ENCODE data around the gene IL1R2.

The IL1R2 gene

DNA sequence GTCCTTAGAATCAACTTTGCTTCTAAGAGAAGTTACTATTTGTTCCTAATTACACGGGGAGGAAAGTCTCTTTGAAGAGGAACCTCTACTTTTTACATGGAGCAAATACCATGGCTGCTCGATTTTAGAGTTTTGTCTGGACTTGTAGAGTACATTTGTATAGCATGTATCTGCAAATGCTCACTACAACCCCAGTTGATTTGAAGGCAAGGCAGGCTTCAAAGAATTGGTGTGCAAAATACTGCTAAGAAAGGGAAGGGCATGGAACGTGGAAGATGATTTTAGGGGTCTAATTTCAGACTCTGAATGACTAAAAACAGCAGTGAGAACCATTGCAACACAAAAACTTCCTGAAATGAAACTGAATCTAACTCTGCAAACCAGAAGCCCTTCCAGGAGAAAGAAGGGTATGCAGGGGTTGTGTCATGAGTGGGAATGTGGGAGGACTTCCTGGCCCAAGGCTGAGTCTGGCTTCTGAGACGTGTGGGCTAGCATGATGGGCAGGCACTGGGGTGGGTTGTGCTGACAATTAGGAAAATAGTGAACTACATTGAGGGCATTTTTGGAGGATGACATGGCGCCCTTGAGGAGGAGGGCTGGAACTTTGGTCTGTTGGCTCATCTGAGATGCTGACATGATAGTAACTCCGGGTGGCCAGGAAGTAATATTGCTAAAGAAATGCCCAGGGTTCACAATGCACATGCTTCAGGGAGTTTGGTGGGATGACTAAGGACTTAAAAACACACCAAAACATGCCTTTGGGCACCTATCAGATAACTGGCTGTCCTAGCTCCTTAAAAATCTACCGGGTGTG, 18.9 kb upstream of the IL1R2 start:
- no peak for TF ChIP-seq CTCF (IDR thresholded peaks at IDR 0.05; ENCODE audit: borderline replicate concordance, control extremely low read depth, extremely low read depth, insufficient read depth, missing control alignments)
- DNase-seq (ENCODE audit: low spot score) = no peak
- in situ Hi-C loops (cut with MboI; ENCODE audit: low sequenced_read_pairs, unreplicated experiment) = no loop called here

- in situ Hi-C loops (cut with MboI; ENCODE audit: low sequenced_read_pairs, unreplicated experiment) = no loop called here
- TF ChIP-seq CTCF (IDR thresholded peaks at IDR 0.05; ENCODE audit: borderline replicate concordance, control extremely low read depth, extremely low read depth, insufficient read depth, missing control alignments) = no peak
- no peak for DNase-seq (ENCODE audit: low spot score)
Measured at GRCh38 chr2:101974663-101975062, 17.1 kb upstream of the IL1R2 start.

DNA sequence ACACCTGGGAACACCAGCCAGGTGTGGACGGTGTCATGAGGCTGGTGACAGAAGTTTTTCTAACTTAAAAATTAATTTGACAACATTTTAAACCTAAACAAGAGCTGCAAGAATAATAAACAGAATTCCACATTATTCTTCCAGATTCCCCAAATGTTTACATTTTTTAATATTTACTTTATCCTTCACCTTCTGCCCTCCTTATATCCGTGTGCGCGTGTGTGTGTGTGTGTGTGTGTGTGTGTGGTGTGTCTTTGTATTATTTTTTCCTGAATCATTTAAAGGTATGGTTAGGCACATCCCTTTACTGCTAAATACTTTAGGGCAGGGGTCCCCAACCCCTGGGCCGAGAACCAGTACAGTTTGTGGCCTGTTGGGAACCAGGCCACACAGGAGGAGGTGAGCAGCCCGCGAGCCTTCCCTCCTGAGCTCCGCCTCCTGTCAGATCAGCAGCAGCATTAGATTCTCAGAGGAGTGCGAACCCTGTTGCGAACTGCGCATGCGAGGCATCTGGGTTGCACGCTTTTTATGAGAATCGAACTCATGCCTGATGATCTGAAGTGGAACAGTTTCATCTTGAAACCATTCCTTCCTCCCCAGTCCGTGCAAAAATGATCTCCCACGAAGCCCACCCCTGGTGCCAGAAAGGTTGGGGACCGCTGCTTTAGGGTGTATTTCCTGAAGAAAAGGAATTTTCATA, 16.4 kb upstream of the IL1R2 start:
- in situ Hi-C loops (cut with MboI; ENCODE audit: low sequenced_read_pairs, unreplicated experiment) = no loop called here
- TF ChIP-seq CTCF (IDR thresholded peaks at IDR 0.05; ENCODE audit: borderline replicate concordance, control extremely low read depth, extremely low read depth, insufficient read depth, missing control alignments) = no peak
- DNase-seq (ENCODE audit: low spot score) = no peak

- DNase-seq (ENCODE audit: low spot score) = no peak
- in situ Hi-C loops (cut with MboI; ENCODE audit: low sequenced_read_pairs, unreplicated experiment) = no loop called here
- TF ChIP-seq CTCF (IDR thresholded peaks at IDR 0.05; ENCODE audit: borderline replicate concordance, control extremely low read depth, extremely low read depth, insufficient read depth, missing control alignments) = no peak
Measured at GRCh38 chr2:101976891-101977290, 14.9 kb upstream of the IL1R2 start.

- in situ Hi-C loops (cut with MboI; ENCODE audit: low sequenced_read_pairs, unreplicated experiment) = no loop called here
- TF ChIP-seq CTCF (IDR thresholded peaks at IDR 0.05; ENCODE audit: borderline replicate concordance, control extremely low read depth, extremely low read depth, insufficient read depth, missing control alignments) = no peak
- no peak for DNase-seq (ENCODE audit: low spot score)
Measured at GRCh38 chr2:101980368-101980767, 11.4 kb upstream of the IL1R2 start.

- no peak for DNase-seq (ENCODE audit: low spot score)
- TF ChIP-seq CTCF (IDR thresholded peaks at IDR 0.05; ENCODE audit: borderline replicate concordance, control extremely low read depth, extremely low read depth, insufficient read depth, missing control alignments) = no peak
- in situ Hi-C loops (cut with MboI; ENCODE audit: low sequenced_read_pairs, unreplicated experiment) = no loop called here
Measured at GRCh38 chr2:101981066-101981465, 10.7 kb upstream of the IL1R2 start.

Data from GM13976 (cell line).